ENCODE data around the gene ATP8A2. TPM values are rescaled to one million over a fixed set of nuclear protein-coding genes. Genes with fewer than 3 reads are reported as not detected.

The ATP8A2 gene
- polyA plus RNA-seq, 3 donors, result not detected

DNA sequence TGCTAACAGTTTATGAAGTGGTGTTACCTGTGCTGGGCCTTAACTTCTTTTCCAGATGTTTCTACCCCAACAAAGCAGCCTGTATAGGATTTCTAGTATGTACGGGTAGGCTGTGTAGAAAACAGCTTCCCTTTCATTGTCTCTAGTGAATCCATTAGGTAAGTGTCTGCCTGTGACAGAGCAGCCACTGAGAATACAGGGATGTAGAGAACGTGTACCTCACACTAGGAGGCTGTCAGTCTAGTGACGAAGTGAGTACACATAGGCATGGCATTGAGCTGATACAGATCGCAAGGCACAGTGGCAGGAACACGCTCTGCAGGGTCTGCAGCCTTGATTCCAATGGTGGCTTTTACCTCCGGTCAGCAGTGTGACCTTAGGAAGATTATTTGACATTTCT, 562.4 kb downstream of the ATP8A2 start:
- no peak overlapping the region for H3K27ac Mint-ChIP-seq
- WGBS (ENCODE audit: insufficient coverage), result 100% methylated on average over 3 of the region's 6 CpGs

GRCh38 chr13:25939961-25940687, 568.4 kb downstream of the ATP8A2 start:
- intact Hi-C loops (cut with micrococcal nuclease), result no loop called here
- Mint-ChIP-seq H3K4me3 (no peak overlapping the region), H3K36me3 (no peaks in the 10 kb centered on the region)

More for the DNA sequence above, 562.4 kb downstream of the ATP8A2 start:
- no peak for DNase-seq
- TF ChIP-seq CTCF (IDR thresholded peaks at IDR 0.05), result no peak
- no peaks in the 10 kb centered on the region for H3K4me1 Mint-ChIP-seq
- Histone ChIP-seq H3K79me2 (ENCODE audit: insufficient read depth, low read length) (no peaks in the 10 kb centered on the region), H3K27me3 (ENCODE audit: control insufficient read depth in 2 of 2, insufficient read depth in 2 of 2, low read length in 2 of 2) (no peaks in the 10 kb centered on the region), H3K4me1 (ENCODE audit: control insufficient read depth in 1 of 2, insufficient read depth in 2 of 2, low read length in 2 of 2) (no peaks in the 10 kb centered on the region), H4K20me1 (ENCODE audit: insufficient read depth, low read length) (no peaks in the 10 kb centered on the region), H3K36me3 (replicated peaks in 1 of 2; ENCODE audit: control insufficient read depth in 1 of 2, insufficient read depth in 2 of 2, low read length in 2 of 2) (no peaks in the 10 kb centered on the region), H2AFZ (ENCODE audit: insufficient read depth, low read depth, low read length, poor library complexity, severe bottlenecking) (no peak overlapping the region), H3K9ac (ENCODE audit: insufficient read depth, low read length, poor library complexity, severe bottlenecking) (no peak overlapping the region), H3K4me2 (replicated peaks; ENCODE audit: extremely low read depth, low read length, poor library complexity, severe bottlenecking) (no peak overlapping the region), H3K9me3 (replicated peaks in 1 of 2; ENCODE audit: control insufficient read depth in 1 of 2, insufficient read depth in 1 of 2, low read length in 2 of 2) (no peaks in the 10 kb centered on the region), H3K4me3 (replicated peaks in 1 of 3; ENCODE audit: low read depth in 2 of 3, low read length in 3 of 3) (no peak overlapping the region), H3K27ac (ENCODE audit: low read depth in 1 of 2, low read length in 2 of 2) (no peak overlapping the region)
- no peaks in the 10 kb centered on the region for H3K36me3 Mint-ChIP-seq
- peaks cover under 1 to 5% (median 2%) of the 10 kb centered on the region in 3 donors for H3K27me3 Mint-ChIP-seq (ENCODE audit: low read depth in 3 of 3)
- intact Hi-C loops (cut with micrococcal nuclease), result no loop called here
- no peak overlapping the region for H3K4me3 Mint-ChIP-seq
- H3K9me3 Mint-ChIP-seq, result peaks cover 0 to 4% (median 0%) of the 10 kb centered on the region in 7 donors

More at GRCh38 chr13:25939961-25940687, 568.4 kb downstream of the ATP8A2 start:
- H3K79me2 ChIP-seq (ENCODE audit: insufficient read depth, low read length), result no peaks in the 10 kb centered on the region
- 71% methylated on average over 23 of the region's 24 CpGs for WGBS (ENCODE audit: insufficient coverage)
- H3K4me3 ChIP-seq (replicated peaks in 1 of 3; ENCODE audit: low read depth in 2 of 3, low read length in 3 of 3), result no peak overlapping the region
- H3K27me3 ChIP-seq (ENCODE audit: control insufficient read depth in 2 of 2, insufficient read depth in 2 of 2, low read length in 2 of 2), result no peaks in the 10 kb centered on the region
- H3K9ac ChIP-seq (ENCODE audit: insufficient read depth, low read length, poor library complexity, severe bottlenecking), result no peak overlapping the region
- TF ChIP-seq CTCF (IDR thresholded peaks at IDR 0.05), result no peak
- no peaks in the 10 kb centered on the region for H4K20me1 ChIP-seq (ENCODE audit: insufficient read depth, low read length)
- Mint-ChIP-seq H3K9me3 (peaks cover 0 to 7% (median 2%) of the 10 kb centered on the region in 7 donors), H3K4me1 (peaks cover 7% of the 10 kb centered on the region), H3K27me3 (ENCODE audit: low read depth in 3 of 3) (peaks cover 2 to 5% (median 3%) of the 10 kb centered on the region in 3 donors), H3K27ac (no peak overlapping the region)
- no peak overlapping the region for H3K27ac ChIP-seq (ENCODE audit: low read depth in 1 of 2, low read length in 2 of 2)
- no peaks in the 10 kb centered on the region for H3K36me3 ChIP-seq (replicated peaks in 1 of 2; ENCODE audit: control insufficient read depth in 1 of 2, insufficient read depth in 2 of 2, low read length in 2 of 2)
- H3K4me1 ChIP-seq (ENCODE audit: control insufficient read depth in 1 of 2, insufficient read depth in 2 of 2, low read length in 2 of 2), result peaks cover 0 to 12% of the 10 kb centered on the region in 2 donors
- no peaks in the 10 kb centered on the region for H3K9me3 ChIP-seq (replicated peaks in 1 of 2; ENCODE audit: control insufficient read depth in 1 of 2, insufficient read depth in 1 of 2, low read length in 2 of 2)
- H3K4me2 ChIP-seq (replicated peaks; ENCODE audit: extremely low read depth, low read length, poor library complexity, severe bottlenecking), result no peak overlapping the region
- no peak for DNase-seq
- H2AFZ ChIP-seq (ENCODE audit: insufficient read depth, low read depth, low read length, poor library complexity, severe bottlenecking), result no peak overlapping the region

Data from CD14-positive monocyte (primary cell).